GM12878 (cell line): ENCODE results near the gene TPRG1. TPM values are rescaled to one million over a fixed set of nuclear protein-coding genes. Genes with fewer than 3 reads are reported as not detected.

Experiments used
- ATAC-seq: fragments of 200-7000 bp; cut with Tn5 transposase; 3 replicates; pipeline ENCODE4 v1.9.1; 2020; ENCODE audit warnings: mild to moderate bottlenecking, moderate library complexity
- BruUV-seq: library from RNA; stranded (reverse); fragments of 400-500 nt; replicated peaks from 2 replicates; lab custom pipeline; 2021; lab: Mats Ljungman, UMichigan
- CTCF ChIA-PET: fragments of 300-600 bp; sonication (Branson Sonifier 250); formaldehyde crosslinking; extraction: SDS; loops from one replicate; lab custom pipeline; 2021; ENCODE audit warnings: inconsistent platforms; lab: Yijun Ruan, JAX
- POLR2A ChIA-PET: fragments of 350-600 bp; formaldehyde crosslinking; extraction: SDS; loops from one replicate; lab custom pipeline; 2021; ENCODE audit warnings: inconsistent platforms; lab: Charles Lee
- RAD21 ChIA-PET: fragments of 300-600 bp; sonication (Branson Sonifier 250); formaldehyde crosslinking; loops from one replicate; lab custom pipeline; 2023; ENCODE audit warnings: antibody characterized with exemption; ENCODE audit not compliant: unreplicated experiment; lab: Charles Lee
- SMC1A ChIA-PET: fragments of 300-600 bp; sonication (Branson Sonifier 250); formaldehyde crosslinking; loops from one replicate; lab custom pipeline; 2023; ENCODE audit not compliant: unreplicated experiment, uncharacterized antibody; lab: Charles Lee
- DNase-seq: peaks from one replicate; pipeline ENCODE4 v3.0.0-alpha.2; 2011; ENCODE audit warnings: low read depth, low spot score
- FAIRE-seq: peaks from 3 replicates; lab custom pipeline; 2011; peaks lifted over from hg19 to GRCh38; lab: Jason Lieb, UNC
- H2AFZ ChIP-seq: 2 replicates; pipeline ENCODE4 v1.6.0; 2011; ENCODE audit warnings: low read depth, low read length, control low read depth; ENCODE audit not compliant: control insufficient read depth
- H3K27ac ChIP-seq: 2 replicates; pipeline ENCODE4 v1.5.1; 2011; ENCODE audit warnings: control low read depth; ENCODE audit not compliant: control insufficient read depth, insufficient read depth
- H3K27me3 ChIP-seq, 2 experiments: replicated peaks in 1 of 2; 2 replicates each; pipeline versions ENCODE4 v1.6.0 to v1.6.1; 2011; ENCODE audit warnings: low read length in 1 of 2; ENCODE audit not compliant: control insufficient read depth in 2 of 2, insufficient read depth in 2 of 2
- H3K36me3 ChIP-seq, 2 experiments: 2 replicates each; pipeline ENCODE4 v1.5.1; 2011; ENCODE audit warnings: low read length in 1 of 2; ENCODE audit not compliant: control insufficient read depth in 2 of 2, insufficient read depth in 2 of 2
- H3K4me1 ChIP-seq: 2 replicates; pipeline ENCODE4 v1.6.1; 2011; ENCODE audit warnings: mild to moderate bottlenecking, low read length, moderate library complexity, mixed read lengths; ENCODE audit not compliant: control insufficient read depth, insufficient read depth
- H3K4me2 ChIP-seq: 2 replicates; pipeline ENCODE4 v1.6.0; 2011; ENCODE audit warnings: control low read depth; ENCODE audit not compliant: control insufficient read depth, insufficient read depth
- H3K4me3 ChIP-seq: fragments of 200-600 bp; sonication (generic); 2 replicates; pipeline ENCODE4 v1.5.1; 2016
- H3K79me2 ChIP-seq: 2 replicates; pipeline ENCODE4 v1.6.0; 2011; ENCODE audit warnings: low read length; ENCODE audit not compliant: control insufficient read depth, insufficient read depth
- H3K9ac ChIP-seq: 2 replicates; pipeline ENCODE4 v1.8.0; 2011; ENCODE audit warnings: low read length, control low read depth, mixed read lengths; ENCODE audit not compliant: control insufficient read depth, insufficient read depth
- H3K9me3 ChIP-seq: replicated peaks from 3 replicates; pipeline ENCODE4 v1.5.1; 2011; ENCODE audit warnings: mild to moderate bottlenecking, low read length; ENCODE audit not compliant: control insufficient read depth, insufficient read depth
- H4K20me1 ChIP-seq: 2 replicates; pipeline ENCODE4 v1.6.0; 2011; ENCODE audit not compliant: control insufficient read depth, insufficient read depth
- CBFB ChIP-seq: IDR thresholded peaks from 2 replicates; pipeline ENCODE4 v1.6.1; 2016; ENCODE audit warnings: antibody characterized with exemption, low read depth
- CREM ChIP-seq: IDR thresholded peaks from 2 replicates; pipeline ENCODE4 v1.6.1; 2014; ENCODE audit warnings: antibody characterized with exemption, low read depth
- GATAD2B ChIP-seq: fragments of 450-650 bp; conservative IDR thresholded peaks from 2 replicates; pipeline ENCODE4 v1.6.1; 2017; ENCODE audit warnings: low read depth, mild to moderate bottlenecking, moderate library complexity
- NFXL1 ChIP-seq: fragments of 450-650 bp; IDR thresholded peaks from 2 replicates; pipeline ENCODE4 v1.6.1; 2017; ENCODE audit warnings: antibody characterized with exemption, mild to moderate bottlenecking, borderline replicate concordance
- POLR2AphosphoS2 ChIP-seq: IDR thresholded peaks from 2 replicates; pipeline ENCODE4 v1.6.1; 2011; ENCODE audit warnings: low read depth, mild to moderate bottlenecking, low read length, improper control_type of control experiment, moderate library complexity
- RB1 ChIP-seq: fragments of 450-650 bp; formaldehyde crosslinking; IDR thresholded peaks from 2 replicates; pipeline ENCODE4 v1.6.1; 2017; ENCODE audit warnings: mild to moderate bottlenecking, borderline replicate concordance
- TAF1 ChIP-seq: IDR thresholded peaks from 2 replicates; pipeline ENCODE4 v1.6.1; 2011; ENCODE audit warnings: mild to moderate bottlenecking, low read depth, low read length, borderline replicate concordance
- WGBS: methylation state at CpG from one replicate; pipeline ENCODE4 v1.1.6; 2016; ENCODE audit warnings: low lambda C conversion rate; ENCODE audit not compliant: insufficient replicate concordance, insufficient coverage; ENCODE audit errors: missing lambda C conversion rate; 5-methylcytosine and 5-hydroxymethylcytosine counted together
- in situ Hi-C: fragments of 300-500 bp; cut with MboI; formaldehyde crosslinking; loops from 9 replicates; pipeline ENCODE4 v1.14.3; 2018; ENCODE audit warnings: mixed read lengths
- intact Hi-C: fragments of 100-400 bp; cut with micrococcal nuclease; formaldehyde crosslinking; loops from one replicate; pipeline ENCODE4 v1.14.2; 2022; ENCODE audit not compliant: unreplicated experiment
- polyA plus RNA-seq, 11 experiments: library from polyadenylated mRNA; depleted of rRNA in 4 of 11; unstranded in 6 of 11; stranded (reverse) in 5 of 11; fragments of >200 nt; fragmentation: Nextera tagmentation in 4 of 11; fragmentation: Illumina TruSeq in 1 of 11; extraction: Ambion mirVana in 4 of 11; extraction: Trizol in 1 of 11; gene quantifications; 1 replicate in 1 of 11; 2 replicates in 10 of 11; pipeline versions ENCODE4 v1.2.1 to v1.2.3, GENCODE V29; 2011 to 2016; ENCODE audit warnings: inconsistent platforms in 2 of 11, missing spikeins in 2 of 11, low read depth in 1 of 11
- total RNA-seq, 4 experiments: library from RNA; depleted of rRNA in 3 of 4; stranded (reverse); fragments of >200 nt in 3 of 4; fragmentation: Illumina TruSeq in 1 of 4; extraction: Trizol in 1 of 4; gene quantifications; 2 replicates each; pipeline versions ENCODE4 v1.2.1 to v1.2.3, GENCODE V29; 2013 to 2021
- TF ChIP-seq, protein P1 (sequence below): IDR thresholded peaks from 2 replicates; pipeline ENCODE4 v1.6.1; 2011; ENCODE audit warnings: low read depth, low read length, improper control_type of control experiment, borderline replicate concordance
- TF ChIP-seq, protein P2 (sequence below): fragments of 450-650 bp; IDR thresholded peaks from 2 replicates; pipeline ENCODE4 v1.6.1; 2017; ENCODE audit warnings: antibody characterized with exemption, mild to moderate bottlenecking, moderate library complexity

TPRG1 gene
- total and polyA plus RNA-seq, 10 of the 15 experiments (the other 5 are each of a cell fraction or from before 2014, with no cell fraction given): 0.26 to 30.7 (median 3.6) TPM

DNA sequence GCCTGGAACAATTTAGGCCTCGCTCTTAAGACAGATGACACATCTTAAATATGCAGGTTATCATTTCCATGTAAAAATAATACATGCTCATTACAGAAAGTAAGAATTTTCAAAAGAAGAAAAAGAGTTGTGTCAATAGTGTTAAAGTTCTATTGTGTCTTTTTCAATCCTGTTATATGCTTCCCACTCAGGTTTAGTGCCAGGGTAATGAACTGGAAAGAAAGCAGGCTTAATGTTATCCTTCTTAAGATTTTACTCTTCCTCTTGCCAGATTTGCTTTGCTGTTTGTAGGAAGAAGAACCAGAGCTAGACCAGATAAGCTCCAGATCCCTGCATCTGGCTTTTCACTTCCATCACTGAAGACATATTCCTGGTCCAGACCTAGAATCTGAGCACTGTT, 128.6 kb downstream of the TPRG1 start:
- Histone ChIP-seq H3K9me3 (no peaks in the 10 kb centered on the region), H3K36me3 (no peaks in the 10 kb centered on the region), H3K27ac (no peak overlapping the region), H3K4me2 (no peak overlapping the region), H3K9ac (no peak overlapping the region), H2AFZ (no peak overlapping the region), H3K79me2 (no peaks in the 10 kb centered on the region), H3K4me3 (no peak overlapping the region), H4K20me1 (no peaks in the 10 kb centered on the region), H3K27me3 (no peaks in the 10 kb centered on the region), H3K4me1 (peaks cover 9% of the 10 kb centered on the region; the same call in 1 of the 2 replicates)
- POLR2A ChIA-PET: no interaction called here
- SMC1A ChIA-PET: interaction anchor here (1.3 to 2.0 kb wide), 2 partner anchors 7 to 648 kb away, joined by 4 to 5 read pairs; no protein-coding TSS in a partner anchor
- no TSS peak for BruUV-seq
- RAD21 ChIA-PET: no interaction called here
- CTCF ChIA-PET: no interaction called here
- TF ChIP-seq POLR2AphosphoS2 (no peak), CBFB (no peak), CREM (no peak), RB1 (no peak), NFXL1 (no peak), GATAD2B (no peak), TAF1 (no peak)
- TF ChIP-seq, protein P1, sequence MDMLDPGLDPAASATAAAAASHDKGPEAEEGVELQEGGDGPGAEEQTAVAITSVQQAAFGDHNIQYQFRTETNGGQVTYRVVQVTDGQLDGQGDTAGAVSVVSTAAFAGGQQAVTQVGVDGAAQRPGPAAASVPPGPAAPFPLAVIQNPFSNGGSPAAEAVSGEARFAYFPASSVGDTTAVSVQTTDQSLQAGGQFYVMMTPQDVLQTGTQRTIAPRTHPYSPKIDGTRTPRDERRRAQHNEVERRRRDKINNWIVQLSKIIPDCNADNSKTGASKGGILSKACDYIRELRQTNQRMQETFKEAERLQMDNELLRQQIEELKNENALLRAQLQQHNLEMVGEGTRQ: no peak
- TF ChIP-seq, protein P2, sequence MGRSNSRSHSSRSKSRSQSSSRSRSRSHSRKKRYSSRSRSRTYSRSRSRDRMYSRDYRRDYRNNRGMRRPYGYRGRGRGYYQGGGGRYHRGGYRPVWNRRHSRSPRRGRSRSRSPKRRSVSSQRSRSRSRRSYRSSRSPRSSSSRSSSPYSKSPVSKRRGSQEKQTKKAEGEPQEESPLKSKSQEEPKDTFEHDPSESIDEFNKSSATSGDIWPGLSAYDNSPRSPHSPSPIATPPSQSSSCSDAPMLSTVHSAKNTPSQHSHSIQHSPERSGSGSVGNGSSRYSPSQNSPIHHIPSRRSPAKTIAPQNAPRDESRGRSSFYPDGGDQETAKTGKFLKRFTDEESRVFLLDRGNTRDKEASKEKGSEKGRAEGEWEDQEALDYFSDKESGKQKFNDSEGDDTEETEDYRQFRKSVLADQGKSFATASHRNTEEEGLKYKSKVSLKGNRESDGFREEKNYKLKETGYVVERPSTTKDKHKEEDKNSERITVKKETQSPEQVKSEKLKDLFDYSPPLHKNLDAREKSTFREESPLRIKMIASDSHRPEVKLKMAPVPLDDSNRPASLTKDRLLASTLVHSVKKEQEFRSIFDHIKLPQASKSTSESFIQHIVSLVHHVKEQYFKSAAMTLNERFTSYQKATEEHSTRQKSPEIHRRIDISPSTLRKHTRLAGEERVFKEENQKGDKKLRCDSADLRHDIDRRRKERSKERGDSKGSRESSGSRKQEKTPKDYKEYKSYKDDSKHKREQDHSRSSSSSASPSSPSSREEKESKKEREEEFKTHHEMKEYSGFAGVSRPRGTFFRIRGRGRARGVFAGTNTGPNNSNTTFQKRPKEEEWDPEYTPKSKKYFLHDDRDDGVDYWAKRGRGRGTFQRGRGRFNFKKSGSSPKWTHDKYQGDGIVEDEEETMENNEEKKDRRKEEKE: no peak
- in situ Hi-C loops: no loop called here
- 100% methylated on average over 1 of the region's 1 CpG for WGBS
- intact Hi-C loops: no loop called here
- DNase-seq (no peak), FAIRE-seq (no peak), ATAC-seq (no peak)
